ENCODE results near the gene CGREF1.

DNA sequence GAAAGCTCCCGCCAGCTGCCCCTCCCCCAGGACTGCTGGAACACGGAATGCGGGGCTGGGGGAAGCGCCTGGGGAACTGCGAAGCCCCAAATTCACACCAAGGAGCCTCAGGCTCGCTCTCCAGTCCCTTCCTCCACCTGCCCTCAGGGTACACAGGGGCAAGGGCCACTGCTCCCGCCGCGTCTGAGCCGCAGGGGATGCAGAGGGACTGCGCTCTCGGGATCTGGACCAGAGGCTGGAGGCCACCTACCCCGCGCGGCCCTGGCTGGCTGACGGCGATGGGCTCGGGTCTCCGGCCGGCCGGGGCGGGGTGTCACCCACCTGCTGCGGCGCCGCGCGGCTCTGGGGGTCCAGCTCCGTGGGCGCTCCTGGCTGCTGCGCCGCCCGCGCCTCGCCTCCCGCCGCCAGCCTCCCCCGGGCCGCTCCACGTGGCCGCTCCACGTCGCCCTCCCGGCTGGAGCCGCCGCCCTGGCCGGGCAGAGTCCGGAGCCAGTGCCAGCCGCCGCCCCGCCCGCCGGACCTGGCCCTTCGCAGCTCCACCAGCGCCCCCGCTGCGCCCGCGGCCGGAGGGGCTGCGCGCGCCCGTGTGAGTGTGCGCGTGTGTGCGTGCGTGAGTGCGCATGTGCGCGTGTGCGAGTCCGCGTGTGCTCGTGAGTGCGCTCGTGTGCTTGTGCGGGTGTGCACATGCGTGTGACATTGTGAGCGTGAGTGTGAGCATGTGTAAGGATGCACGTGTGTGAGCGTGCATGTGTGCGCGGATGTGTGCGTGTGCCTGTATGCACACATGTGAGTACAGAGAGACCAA, at the start of gene CGREF1:
- TF ChIP-seq, protein P1, sequence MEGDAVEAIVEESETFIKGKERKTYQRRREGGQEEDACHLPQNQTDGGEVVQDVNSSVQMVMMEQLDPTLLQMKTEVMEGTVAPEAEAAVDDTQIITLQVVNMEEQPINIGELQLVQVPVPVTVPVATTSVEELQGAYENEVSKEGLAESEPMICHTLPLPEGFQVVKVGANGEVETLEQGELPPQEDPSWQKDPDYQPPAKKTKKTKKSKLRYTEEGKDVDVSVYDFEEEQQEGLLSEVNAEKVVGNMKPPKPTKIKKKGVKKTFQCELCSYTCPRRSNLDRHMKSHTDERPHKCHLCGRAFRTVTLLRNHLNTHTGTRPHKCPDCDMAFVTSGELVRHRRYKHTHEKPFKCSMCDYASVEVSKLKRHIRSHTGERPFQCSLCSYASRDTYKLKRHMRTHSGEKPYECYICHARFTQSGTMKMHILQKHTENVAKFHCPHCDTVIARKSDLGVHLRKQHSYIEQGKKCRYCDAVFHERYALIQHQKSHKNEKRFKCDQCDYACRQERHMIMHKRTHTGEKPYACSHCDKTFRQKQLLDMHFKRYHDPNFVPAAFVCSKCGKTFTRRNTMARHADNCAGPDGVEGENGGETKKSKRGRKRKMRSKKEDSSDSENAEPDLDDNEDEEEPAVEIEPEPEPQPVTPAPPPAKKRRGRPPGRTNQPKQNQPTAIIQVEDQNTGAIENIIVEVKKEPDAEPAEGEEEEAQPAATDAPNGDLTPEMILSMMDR (IDR thresholded peaks at IDR 0.05), result no peak
- TF ChIP-seq POLR2A (IDR thresholded peaks at IDR 0.05), result no peak
